Measurements from ENCODE around the gene FAM136A. TPM values are rescaled to one million over a fixed set of nuclear protein-coding genes. Genes with fewer than 3 reads are reported as not detected.

FAM136A gene
- total RNA-seq, 1 experiment from 2014 or later = 120 TPM

GRCh38 chr2:70325875-70326274 is 24.0 kb upstream of the FAM136A start:
- Histone ChIP-seq H3K27me3 (replicated peaks; ENCODE audit: control insufficient read depth, insufficient read depth, low read length) (no peaks in the 10 kb centered on the region), H3K4me1 (no peaks in the 10 kb centered on the region), H3K36me3 (ENCODE audit: control insufficient read depth, insufficient read depth, low read length) (no peaks in the 10 kb centered on the region), H3K4me3 (ENCODE audit: low read depth, low read length) (no peak overlapping the region), H3K9me3 (no peaks in the 10 kb centered on the region)
- CTCF ChIA-PET = no interaction called here
- H3K9me3 Mint-ChIP-seq (ENCODE audit: unreplicated experiment) = no peaks in the 10 kb centered on the region
- DNase-seq = no peak
- TF ChIP-seq CTCF (IDR thresholded peaks at IDR 0.05; ENCODE audit: insufficient read depth in 1 of 2, low read depth in 1 of 2, low read length in 1 of 2, severe bottlenecking in 1 of 2, unreplicated experiment in 1 of 2) = no peak
- peaks cover 7% of the 10 kb centered on the region for H3K27me3 Mint-ChIP-seq (ENCODE audit: insufficient read depth, unreplicated experiment)
- POLR2A ChIA-PET = no interaction called here
- no peak overlapping the region for H3K27ac Mint-ChIP-seq (ENCODE audit: unreplicated experiment)
- no peak overlapping the region for H3K4me3 Mint-ChIP-seq (ENCODE audit: unreplicated experiment)
- intact Hi-C loops (cut with micrococcal nuclease; ENCODE audit: unreplicated experiment) = no loop called here
- no peaks in the 10 kb centered on the region for H3K36me3 Mint-ChIP-seq (ENCODE audit: insufficient read depth, unreplicated experiment)
- peaks cover 7% of the 10 kb centered on the region for H3K4me1 Mint-ChIP-seq (ENCODE audit: low read depth, unreplicated experiment)
- BruUV-seq (replicated peaks) = no TSS peak

GRCh38 chr2:70322518-70322917 is 20.7 kb upstream of the FAM136A start:
- H3K9me3 ChIP-seq = no peaks in the 10 kb centered on the region
- TF ChIP-seq CTCF (IDR thresholded peaks at IDR 0.05; ENCODE audit: insufficient read depth in 1 of 2, low read depth in 1 of 2, low read length in 1 of 2, severe bottlenecking in 1 of 2, unreplicated experiment in 1 of 2) = no peak
- H3K27me3 Mint-ChIP-seq (ENCODE audit: insufficient read depth, unreplicated experiment) = peaks cover 15% of the 10 kb centered on the region
- H3K4me3 ChIP-seq (ENCODE audit: low read depth, low read length) = no peak overlapping the region
- ChIA-PET POLR2A (no interaction called here), CTCF (interaction anchor here (1.3 kb wide), 1 partner anchor 19 kb away, joined by 3 read pairs; no protein-coding TSS in a partner anchor)
- no peaks in the 10 kb centered on the region for H3K4me1 Mint-ChIP-seq (ENCODE audit: low read depth, unreplicated experiment)
- no peak for DNase-seq
- BruUV-seq (replicated peaks) = no TSS peak
- no peaks in the 10 kb centered on the region for H3K36me3 Mint-ChIP-seq (ENCODE audit: insufficient read depth, unreplicated experiment)
- H3K27ac Mint-ChIP-seq (ENCODE audit: unreplicated experiment) = no peak overlapping the region
- H3K4me1 ChIP-seq = no peaks in the 10 kb centered on the region
- intact Hi-C loops (cut with micrococcal nuclease; ENCODE audit: unreplicated experiment) = no loop called here
- no peaks in the 10 kb centered on the region for H3K9me3 Mint-ChIP-seq (ENCODE audit: unreplicated experiment)
- no peak overlapping the region for H3K4me3 Mint-ChIP-seq (ENCODE audit: unreplicated experiment)
- H3K36me3 ChIP-seq (ENCODE audit: control insufficient read depth, insufficient read depth, low read length) = no peaks in the 10 kb centered on the region
- no peaks in the 10 kb centered on the region for H3K27me3 ChIP-seq (replicated peaks; ENCODE audit: control insufficient read depth, insufficient read depth, low read length)

GRCh38 chr2:70321370-70321769 is 19.5 kb upstream of the FAM136A start:
- Histone ChIP-seq H3K36me3 (ENCODE audit: control insufficient read depth, insufficient read depth, low read length) (no peaks in the 10 kb centered on the region), H3K9me3 (no peaks in the 10 kb centered on the region), H3K4me3 (ENCODE audit: low read depth, low read length) (no peak overlapping the region), H3K27me3 (replicated peaks; ENCODE audit: control insufficient read depth, insufficient read depth, low read length) (no peaks in the 10 kb centered on the region), H3K4me1 (no peaks in the 10 kb centered on the region)
- no peaks in the 10 kb centered on the region for H3K4me1 Mint-ChIP-seq (ENCODE audit: low read depth, unreplicated experiment)
- peaks cover 15% of the 10 kb centered on the region for H3K27me3 Mint-ChIP-seq (ENCODE audit: insufficient read depth, unreplicated experiment)
- no peak overlapping the region for H3K4me3 Mint-ChIP-seq (ENCODE audit: unreplicated experiment)
- BruUV-seq (replicated peaks) = no TSS peak
- H3K36me3 Mint-ChIP-seq (ENCODE audit: insufficient read depth, unreplicated experiment) = no peaks in the 10 kb centered on the region
- H3K9me3 Mint-ChIP-seq (ENCODE audit: unreplicated experiment) = no peaks in the 10 kb centered on the region
- no peak for TF ChIP-seq CTCF (IDR thresholded peaks at IDR 0.05; ENCODE audit: insufficient read depth in 1 of 2, low read depth in 1 of 2, low read length in 1 of 2, severe bottlenecking in 1 of 2, unreplicated experiment in 1 of 2)
- H3K27ac Mint-ChIP-seq (ENCODE audit: unreplicated experiment) = no peak overlapping the region
- no peak for DNase-seq
- CTCF ChIA-PET = interaction anchor here (0.8 kb wide), 1 partner anchor 27 kb away, joined by 3 read pairs; no protein-coding TSS in a partner anchor
- intact Hi-C loops (cut with micrococcal nuclease; ENCODE audit: unreplicated experiment) = no loop called here
- POLR2A ChIA-PET = no interaction called here
